ENCODE data around the gene MACROD2. TPM values are rescaled to one million over a fixed set of nuclear protein-coding genes. Genes with fewer than 3 reads are reported as not detected.

Gene MACROD2
- total and polyA plus RNA-seq, 4 donors = 0.66 to 10.5 (median 3.3) TPM

- TF ChIP-seq ATF3 (IDR thresholded peaks at IDR 0.05) (no peak), HNF4A (conservative IDR thresholded peaks at IDR 0.05) (no peak)
Observed at GRCh38 chr20:15191082-15191723, 1195.9 kb downstream of the MACROD2 start (continued).

GRCh38 chr20:15195378-15195777 is 1200.1 kb downstream of the MACROD2 start:
- H3K4me1 ChIP-seq (ENCODE audit: control insufficient read depth in 4 of 4, insufficient read depth in 4 of 4, low read length in 3 of 4) = no peaks in the 10 kb centered on the region
- H3K9me3 ChIP-seq (ENCODE audit: control insufficient read depth in 4 of 4, low read length in 3 of 4) = no peaks in the 10 kb centered on the region
- no peak overlapping the region for H3K9ac ChIP-seq (ENCODE audit: low read depth in 1 of 2, low read length in 2 of 2)
- DNase-seq (ENCODE audit: low spot score) = no peak
- no peak overlapping the region for H3K4me3 ChIP-seq (ENCODE audit: low read depth in 1 of 3, low read length in 3 of 3)
- WGBS = 98% methylated on average over 4 of the region's 4 CpGs
- TF ChIP-seq RAD21 (IDR thresholded peaks at IDR 0.05) = no peak
- TF ChIP-seq HNF4G (IDR thresholded peaks at IDR 0.05) = no peak
- no peak for TF ChIP-seq ATF3 (IDR thresholded peaks at IDR 0.05)
- no peak for TF ChIP-seq CTCF (IDR thresholded peaks at IDR 0.05; ENCODE audit: low read depth, low read length, missing input control)
- TF ChIP-seq RXRA (IDR thresholded peaks at IDR 0.05) = no peak
- TF ChIP-seq REST (IDR thresholded peaks at IDR 0.05) = no peak
- TF ChIP-seq, protein P1, sequence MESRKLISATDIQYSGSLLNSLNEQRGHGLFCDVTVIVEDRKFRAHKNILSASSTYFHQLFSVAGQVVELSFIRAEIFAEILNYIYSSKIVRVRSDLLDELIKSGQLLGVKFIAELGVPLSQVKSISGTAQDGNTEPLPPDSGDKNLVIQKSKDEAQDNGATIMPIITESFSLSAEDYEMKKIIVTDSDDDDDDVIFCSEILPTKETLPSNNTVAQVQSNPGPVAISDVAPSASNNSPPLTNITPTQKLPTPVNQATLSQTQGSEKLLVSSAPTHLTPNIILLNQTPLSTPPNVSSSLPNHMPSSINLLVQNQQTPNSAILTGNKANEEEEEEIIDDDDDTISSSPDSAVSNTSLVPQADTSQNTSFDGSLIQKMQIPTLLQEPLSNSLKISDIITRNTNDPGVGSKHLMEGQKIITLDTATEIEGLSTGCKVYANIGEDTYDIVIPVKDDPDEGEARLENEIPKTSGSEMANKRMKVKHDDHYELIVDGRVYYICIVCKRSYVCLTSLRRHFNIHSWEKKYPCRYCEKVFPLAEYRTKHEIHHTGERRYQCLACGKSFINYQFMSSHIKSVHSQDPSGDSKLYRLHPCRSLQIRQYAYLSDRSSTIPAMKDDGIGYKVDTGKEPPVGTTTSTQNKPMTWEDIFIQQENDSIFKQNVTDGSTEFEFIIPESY (IDR thresholded peaks at IDR 0.05) = no peak
- no peak for TF ChIP-seq EGR1 (IDR thresholded peaks at IDR 0.05; ENCODE audit: low read depth in 2 of 2)
- no peaks in the 10 kb centered on the region for H3K36me3 ChIP-seq (ENCODE audit: control insufficient read depth in 4 of 4, insufficient read depth in 3 of 4, low read depth in 1 of 4, low read length in 3 of 4)
- no peaks in the 10 kb centered on the region for H3K27me3 ChIP-seq (ENCODE audit: control insufficient read depth in 4 of 4, insufficient read depth in 4 of 4, low read length in 3 of 4)
- no peak overlapping the region for H3K27ac ChIP-seq (ENCODE audit: low read depth in 1 of 2, low read length in 2 of 2)

DNA sequence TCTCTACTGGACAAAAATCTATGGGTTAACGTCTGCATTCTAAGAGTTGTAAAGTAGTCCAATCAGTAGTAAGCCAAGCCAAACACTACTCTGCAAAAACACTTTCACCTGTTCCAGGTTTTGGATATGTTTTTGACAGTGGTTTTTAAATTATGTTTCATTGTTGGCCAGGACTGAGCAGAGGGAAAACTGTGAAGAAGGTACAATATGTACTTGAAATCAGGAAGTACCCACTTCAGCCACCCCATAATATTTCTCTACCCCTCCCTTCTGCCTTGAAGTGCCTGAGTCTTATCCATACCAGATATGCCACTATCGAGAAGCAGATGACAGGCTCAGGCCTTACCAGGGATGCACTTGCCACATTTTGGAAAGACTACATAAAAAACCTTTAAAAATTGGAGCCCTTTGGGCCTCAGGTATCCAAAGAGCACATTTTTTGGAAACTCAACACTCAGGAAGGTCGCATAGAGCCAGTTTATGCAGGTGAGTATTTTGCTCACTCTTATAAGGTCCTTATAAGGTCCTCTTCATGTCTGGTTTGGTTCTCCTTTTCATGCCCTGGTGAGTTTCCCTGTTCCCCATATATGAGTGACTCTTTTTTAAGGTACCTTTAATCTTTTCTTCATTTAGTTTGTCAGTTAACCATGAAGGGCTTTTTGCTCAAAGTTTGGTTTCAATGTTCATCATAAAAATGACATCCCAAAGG is 1201.4 kb downstream of the MACROD2 start:
- Histone ChIP-seq H3K36me3 (ENCODE audit: control insufficient read depth in 4 of 4, insufficient read depth in 3 of 4, low read depth in 1 of 4, low read length in 3 of 4) (no peaks in the 10 kb centered on the region), H3K27me3 (ENCODE audit: control insufficient read depth in 4 of 4, insufficient read depth in 4 of 4, low read length in 3 of 4) (no peaks in the 10 kb centered on the region), H3K4me3 (ENCODE audit: low read depth in 1 of 3, low read length in 3 of 3) (no peak overlapping the region), H3K9me3 (ENCODE audit: control insufficient read depth in 4 of 4, low read length in 3 of 4) (no peaks in the 10 kb centered on the region), H3K4me1 (ENCODE audit: control insufficient read depth in 4 of 4, insufficient read depth in 4 of 4, low read length in 3 of 4) (no peaks in the 10 kb centered on the region), H3K9ac (ENCODE audit: low read depth in 1 of 2, low read length in 2 of 2) (no peak overlapping the region), H3K27ac (ENCODE audit: low read depth in 1 of 2, low read length in 2 of 2) (no peak overlapping the region)
- 88% methylated on average over 3 of the region's 3 CpGs for WGBS
- no peak for DNase-seq (ENCODE audit: low spot score)
- TF ChIP-seq EGR1 (IDR thresholded peaks at IDR 0.05; ENCODE audit: low read depth in 2 of 2) (no peak), HNF4A (conservative IDR thresholded peaks at IDR 0.05) (no peak), TAF1 (conservative IDR thresholded peaks at IDR 0.05) (no peak), RXRA (IDR thresholded peaks at IDR 0.05) (no peak), GABPA (IDR thresholded peaks at IDR 0.05 in 1 of 2, conservative IDR thresholded peaks at IDR 0.05 in 1 of 2) (no peak), NR2F2 (IDR thresholded peaks at IDR 0.05) (no peak), ATF3 (IDR thresholded peaks at IDR 0.05) (no peak), MAX (IDR thresholded peaks at IDR 0.05) (no peak), YY1 (IDR thresholded peaks at IDR 0.05) (no peak), FOXA2 (IDR thresholded peaks at IDR 0.05) (no peak), HNF4G (IDR thresholded peaks at IDR 0.05) (no peak), JUND (IDR thresholded peaks at IDR 0.05) (no peak), RAD21 (IDR thresholded peaks at IDR 0.05) (no peak)

Data from liver (tissue), 9 donors.